HL-60/S4 treated with phorbol 12-myristate 13-acetate at 8.2 ng/mL for 4 days and 3 days (cell line): Measurements from ENCODE around the gene SOD2.
"Not testable (repeated sequence)": the region's sequence is repeated elsewhere in the genome, so short reads cannot be mapped to it uniquely, and the experiment has no call there.

ENCODE experiments used
- in situ Hi-C: fragments of 300-500 bp; cut with MboI; formaldehyde crosslinking; loops from 2 replicates; pipeline ENCODE4 v1.15.0; 2022; ENCODE audit warnings: low sequenced_read_pairs

Gene SOD2

DNA sequence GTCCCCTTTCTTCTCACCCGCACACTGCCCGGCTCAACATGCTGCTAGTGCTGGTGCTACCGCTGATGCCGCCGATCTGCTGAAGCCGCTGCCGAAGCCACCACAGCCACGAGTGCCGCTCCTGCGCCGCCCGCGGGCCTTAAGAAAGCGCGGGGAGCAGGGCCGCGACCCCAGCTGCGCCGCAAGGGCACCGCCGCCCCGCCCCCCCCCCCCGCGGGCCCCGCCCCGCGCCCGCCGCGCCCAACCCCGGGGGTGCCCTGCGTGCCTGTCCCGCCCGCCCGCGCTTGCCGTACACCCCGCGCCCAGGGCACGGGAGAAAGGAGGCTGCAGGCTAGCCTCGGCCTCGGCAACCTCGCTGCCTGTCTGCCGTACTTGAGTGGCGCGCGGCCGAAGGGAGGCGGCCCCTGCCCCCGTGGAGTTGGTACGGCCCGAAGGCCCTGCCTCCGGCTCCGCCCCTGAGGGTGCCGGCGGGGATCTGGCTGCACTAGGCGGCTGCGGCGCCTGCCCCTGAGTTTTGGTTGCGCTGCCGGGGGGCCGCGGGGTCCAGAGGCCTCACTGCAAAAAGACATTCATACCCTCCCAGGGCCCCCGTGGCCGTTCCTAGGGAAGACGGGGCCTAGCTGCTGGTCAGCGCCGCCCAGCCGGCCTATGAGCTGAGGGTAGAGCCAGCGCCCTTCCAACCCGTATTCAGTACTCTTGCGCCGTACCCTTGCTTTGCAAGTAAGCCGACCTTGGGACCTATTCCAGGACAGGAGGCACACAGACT lies at the start of gene SOD2:
Gene SOD2 (minus strand): TSS at position 114 of the 766 bp plus-strand sequence. CDS start 74 bp downstream, at position 40.
- in situ Hi-C loops: no loop called here

DNA sequence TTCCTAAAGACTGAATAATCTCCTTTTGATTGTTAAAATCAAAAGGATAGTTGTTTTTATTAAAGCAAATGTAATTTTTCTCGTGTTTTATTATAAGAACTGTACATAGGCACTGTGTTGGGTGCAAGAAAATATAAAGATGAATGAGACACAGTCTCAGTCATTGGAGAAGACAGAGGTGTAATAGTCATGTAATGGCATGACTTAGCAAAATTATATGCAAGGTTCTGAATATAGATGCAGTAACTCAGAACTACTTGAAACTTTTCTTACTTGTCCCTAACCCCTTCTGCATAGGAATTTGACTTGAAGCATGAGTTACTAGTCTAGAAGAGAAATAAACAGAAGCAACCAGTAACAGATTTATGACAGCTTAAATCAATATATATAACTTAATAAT lies 49.1 kb upstream of the SOD2 start:
- in situ Hi-C loops: no loop called here

DNA sequence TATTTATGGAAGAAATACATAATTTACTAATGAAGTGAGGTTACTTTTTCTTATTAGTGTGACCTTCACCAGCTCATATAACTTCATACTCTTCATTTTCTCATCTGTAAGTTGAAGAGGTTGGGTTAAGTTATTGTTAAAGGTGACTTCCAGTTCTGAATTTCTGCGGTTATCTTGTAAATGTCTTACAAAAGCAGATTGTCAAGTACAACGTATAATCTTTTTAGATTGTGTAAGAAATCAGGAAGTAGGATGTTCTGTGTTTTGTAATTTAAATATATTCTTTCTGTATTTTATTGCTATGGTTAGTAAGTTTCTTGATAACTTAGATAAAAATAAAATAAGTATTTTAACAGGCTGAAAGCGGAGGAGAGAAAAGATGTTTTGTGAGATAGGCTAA lies 46.3 kb upstream of the SOD2 start:
- in situ Hi-C loops: no loop called here

DNA sequence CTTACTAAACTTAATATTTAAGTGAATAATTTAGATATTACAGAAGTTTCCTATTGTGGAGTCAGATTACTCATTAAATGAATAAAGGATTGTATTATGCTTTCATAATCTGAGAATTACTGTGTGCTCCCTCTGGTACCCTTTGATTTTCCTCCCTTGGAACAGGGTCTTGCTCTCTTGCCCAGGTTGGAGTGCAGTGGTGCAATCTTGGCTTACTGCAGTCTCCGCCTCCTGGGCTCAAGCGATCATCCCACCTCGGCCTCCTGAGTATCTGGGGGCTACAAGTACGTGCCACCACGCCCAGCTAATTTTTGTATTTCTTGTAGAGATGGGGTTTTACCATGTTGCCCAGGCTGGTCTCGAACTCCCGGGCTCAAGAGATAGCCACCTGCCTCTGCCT lies 43.9 kb upstream of the SOD2 start:
- in situ Hi-C loops: no loop called here

DNA sequence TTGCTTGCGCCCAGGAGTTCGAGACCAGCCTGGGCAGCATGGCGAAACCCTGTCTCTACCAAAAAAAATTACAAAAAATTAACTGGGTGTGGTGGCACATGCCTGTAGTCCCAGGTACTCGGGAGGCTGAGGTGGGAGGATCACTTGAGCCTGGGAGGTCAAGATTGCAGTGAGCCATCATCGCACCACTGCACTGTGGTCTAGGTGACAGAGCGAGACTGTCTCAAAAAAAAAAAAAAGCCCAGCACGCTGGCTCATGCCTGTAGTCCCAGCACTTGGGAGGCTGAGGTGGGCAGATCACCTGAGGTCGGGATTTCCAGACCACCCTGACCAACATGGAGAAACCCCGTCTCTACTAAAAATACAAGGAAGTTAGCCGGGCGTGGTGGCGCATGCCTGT lies 40.4 kb upstream of the SOD2 start:
- in situ Hi-C loops: not testable (repeated sequence)

DNA sequence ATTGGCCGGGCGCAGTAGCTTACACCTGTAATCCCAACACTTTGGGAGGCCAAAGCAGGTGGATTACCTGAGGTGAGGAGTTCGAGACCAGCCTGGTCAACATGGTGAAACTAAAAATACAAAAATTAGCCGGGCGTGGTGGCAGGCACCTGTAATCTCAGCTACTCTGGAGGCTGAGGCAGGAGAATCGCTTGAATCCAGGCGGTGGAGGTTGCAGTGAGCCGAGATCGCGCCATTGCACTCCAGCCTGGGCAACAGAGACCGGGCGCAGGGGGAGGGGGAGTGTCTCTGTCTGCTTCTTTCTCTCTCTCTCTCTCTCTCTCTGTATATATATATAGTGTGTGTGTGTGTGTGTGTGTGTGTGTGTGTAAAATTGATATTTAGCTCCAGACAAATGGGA lies 39.5 kb upstream of the SOD2 start:
- in situ Hi-C loops: not testable (repeated sequence)

DNA sequence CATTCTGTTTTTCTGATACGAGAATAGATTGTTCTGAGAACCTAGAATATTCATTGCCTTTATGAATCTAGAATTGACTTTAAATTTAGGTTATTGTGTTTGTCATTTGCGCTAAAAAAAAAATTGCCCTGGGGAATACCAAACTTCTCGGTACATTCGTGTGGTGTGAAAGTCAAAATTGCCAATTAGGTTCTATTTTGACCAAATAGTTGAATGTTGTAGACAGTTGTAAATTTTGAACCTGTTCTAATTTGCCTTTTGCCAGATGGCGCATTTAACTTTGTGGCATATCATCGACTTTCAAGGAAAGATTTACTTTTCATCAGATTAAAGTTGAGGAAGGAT lies 37.3 kb upstream of the SOD2 start:
- in situ Hi-C loops: no loop called here

DNA sequence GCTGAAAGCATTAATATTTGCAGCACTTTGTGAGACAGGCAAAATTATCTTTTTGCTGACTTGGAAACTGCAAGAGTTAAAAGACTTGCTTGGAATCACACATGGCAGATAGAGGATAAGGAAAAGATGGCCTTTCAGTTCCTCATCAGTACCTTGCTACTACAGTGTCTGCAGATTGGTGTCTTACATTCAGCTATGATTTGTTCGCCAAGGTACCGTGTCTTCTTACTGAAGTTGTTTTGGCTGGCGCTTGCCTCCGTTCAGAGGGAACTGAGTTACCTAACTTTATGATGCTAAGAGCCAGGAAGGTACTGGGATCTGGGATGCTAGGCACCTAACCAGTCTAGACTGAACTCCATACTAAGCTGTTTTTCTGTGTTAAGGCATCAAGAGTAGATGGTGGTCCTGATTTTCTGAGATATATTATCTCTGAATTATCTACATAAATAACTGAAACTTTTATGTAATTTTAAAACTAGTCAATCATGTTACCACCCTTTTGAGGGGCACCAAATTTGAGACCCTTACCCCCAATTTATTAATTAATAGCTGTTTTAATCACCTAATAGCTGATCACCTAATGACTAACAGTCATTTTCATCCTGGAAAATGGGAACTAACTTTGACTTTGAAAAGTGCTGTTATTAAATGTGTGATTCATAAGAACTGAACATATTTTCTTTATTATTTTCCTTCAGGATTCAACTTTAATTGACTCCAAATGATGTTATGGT lies 36.7 kb upstream of the SOD2 start:
- in situ Hi-C loops: no loop called here

DNA sequence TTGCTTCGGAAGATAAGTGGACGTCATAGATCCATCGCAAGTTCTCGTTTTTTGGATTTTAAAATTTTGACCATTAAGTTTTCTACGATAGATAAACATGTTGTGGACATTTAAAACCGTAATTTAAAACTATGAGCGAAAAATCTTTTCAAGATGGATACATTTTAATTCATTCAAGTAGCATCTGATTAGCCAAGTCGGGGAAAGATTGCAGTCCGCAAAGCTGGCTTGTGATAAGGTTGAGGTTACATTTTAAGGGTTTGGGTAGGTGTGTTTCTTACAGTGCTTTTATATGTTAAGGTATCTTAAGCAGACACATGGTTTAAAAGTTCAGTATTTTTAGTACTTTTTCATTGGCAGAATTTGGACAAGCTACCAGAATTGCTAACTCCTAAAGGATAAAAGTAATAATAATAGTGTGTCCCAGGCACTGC lies 35.5 kb upstream of the SOD2 start:
- in situ Hi-C loops: no loop called here

DNA sequence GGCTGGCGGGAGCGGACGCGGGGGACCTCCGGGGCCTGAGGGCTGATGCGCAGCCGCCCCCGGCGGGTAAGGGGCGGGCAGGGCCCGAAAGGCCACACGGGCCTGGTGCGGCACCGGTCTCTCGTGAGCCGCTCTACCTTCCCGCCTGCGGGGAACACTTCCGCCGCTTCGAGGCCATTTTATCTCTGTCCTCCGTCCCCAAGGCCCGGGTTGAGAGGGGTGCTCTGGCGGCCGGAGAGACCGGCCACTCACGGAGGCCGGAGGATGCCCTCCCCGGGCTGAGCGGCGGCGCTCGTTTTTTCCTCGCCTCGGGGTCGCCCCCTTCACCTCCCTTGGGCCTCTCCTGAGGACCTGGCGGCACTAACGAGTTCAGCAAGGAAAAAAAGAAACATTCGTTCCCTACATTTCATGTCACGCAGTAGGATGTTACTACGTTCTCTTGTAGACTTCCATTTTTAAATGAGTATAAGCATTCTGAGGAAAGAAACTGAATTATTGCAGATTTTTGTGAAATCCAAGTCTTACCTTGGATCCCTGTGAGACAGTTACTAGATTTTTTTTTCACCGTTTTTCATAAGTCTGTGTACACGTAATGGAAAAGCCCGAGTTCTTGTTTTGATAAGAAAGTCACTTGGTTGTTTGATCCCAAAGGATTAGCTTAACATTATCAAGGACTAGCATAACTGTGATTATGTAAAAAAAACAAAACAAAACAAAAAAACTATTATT lies 34.8 kb upstream of the SOD2 start:
- in situ Hi-C loops: no loop called here

DNA sequence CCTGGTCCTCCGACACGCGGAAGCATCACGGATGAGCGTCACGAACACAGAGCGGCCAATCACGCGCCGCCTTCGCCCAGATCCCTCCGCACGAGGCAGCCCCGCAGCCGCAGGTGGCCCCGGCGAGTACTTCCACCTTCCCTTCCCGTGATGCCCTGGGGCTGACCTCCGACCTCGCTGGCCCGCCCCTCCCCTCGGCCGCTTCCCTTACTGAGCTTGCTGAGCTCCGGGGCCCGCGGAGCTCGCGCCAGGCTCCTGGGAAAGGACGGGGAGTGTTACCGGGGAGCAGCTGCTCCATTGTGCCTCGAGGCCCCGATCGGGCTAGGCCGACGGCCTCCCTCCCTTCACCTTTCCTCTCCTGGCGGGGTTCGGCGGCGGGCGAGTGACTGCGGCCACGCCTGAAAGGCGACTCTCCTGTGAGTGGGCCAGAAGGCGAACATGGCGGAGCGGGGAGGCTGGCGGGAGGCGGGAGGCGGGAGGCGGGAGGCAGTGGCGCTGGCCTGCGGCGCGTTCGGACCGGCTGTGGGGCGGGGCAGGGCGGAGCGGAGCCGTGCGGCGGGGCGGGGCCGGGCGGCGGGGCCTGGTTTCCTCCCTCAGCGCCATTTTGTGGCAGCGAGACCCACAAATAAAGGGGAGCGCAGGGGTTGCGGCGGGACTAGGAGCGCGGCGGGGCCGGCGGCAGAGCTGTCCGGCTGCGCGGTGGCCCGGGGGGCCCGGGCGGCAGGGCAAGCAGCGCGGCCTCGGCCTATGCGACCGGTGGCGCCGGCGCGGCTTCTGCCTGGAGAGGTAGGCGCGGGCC lies 34.1 kb upstream of the SOD2 start, which contains the start of gene WTAP:
Gene WTAP (plus strand): TSS at position 589 of the 799 bp plus-strand sequence. CDS start 8,760 bp downstream, outside the sequence.
- in situ Hi-C loops: no loop called here

DNA sequence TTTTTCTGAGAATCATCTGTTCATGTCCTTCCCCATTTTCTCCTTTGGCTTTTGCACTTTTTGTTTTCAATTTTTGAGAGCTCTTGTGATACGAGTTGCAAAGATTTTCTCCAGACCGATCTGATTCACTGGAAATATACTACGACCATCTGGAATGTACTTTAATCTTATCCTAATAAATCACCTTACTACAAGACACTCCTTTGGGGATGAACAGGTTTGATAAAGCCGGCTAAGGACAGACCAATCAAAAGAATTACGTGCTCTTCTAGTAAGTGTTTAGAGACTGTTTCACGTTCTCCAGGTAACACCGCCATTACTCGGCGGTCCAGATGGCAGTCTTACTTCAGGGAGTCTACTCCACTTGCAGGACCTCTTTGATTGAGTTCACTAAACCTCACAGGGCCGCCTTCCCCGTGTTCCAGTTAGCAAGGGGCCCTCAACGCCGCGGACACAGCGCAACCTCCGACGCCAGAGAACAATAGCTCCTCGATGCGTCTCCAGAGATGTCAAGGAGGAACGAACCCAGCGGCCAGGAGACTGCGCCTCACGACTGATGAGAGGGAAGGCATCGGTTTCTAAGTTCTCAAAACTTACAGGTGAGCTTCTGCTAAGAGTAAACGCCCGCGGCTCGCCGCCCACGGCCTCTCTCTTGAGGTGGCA lies 33.3 kb upstream of the SOD2 start:
- in situ Hi-C loops: no loop called here

DNA sequence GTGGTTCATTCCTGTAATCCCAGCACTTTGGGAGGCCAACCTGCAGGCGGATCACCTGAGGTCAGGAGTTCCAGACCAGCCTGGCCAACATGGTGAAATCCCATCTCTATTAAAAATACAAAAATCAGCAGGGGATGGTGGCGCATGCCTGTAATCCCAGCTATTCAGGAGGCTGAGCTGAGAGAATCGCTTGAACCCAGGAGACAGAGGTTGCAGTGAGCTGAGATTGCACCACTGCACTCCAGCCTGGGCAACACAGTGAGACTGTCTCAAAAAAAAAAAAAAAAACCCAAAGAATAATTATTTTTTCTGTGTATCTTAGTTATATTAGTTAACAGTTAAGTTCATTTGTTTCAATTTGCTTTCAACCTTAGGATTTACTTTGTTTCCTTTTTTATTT lies 32.2 kb upstream of the SOD2 start:
- in situ Hi-C loops: not testable (repeated sequence)

DNA sequence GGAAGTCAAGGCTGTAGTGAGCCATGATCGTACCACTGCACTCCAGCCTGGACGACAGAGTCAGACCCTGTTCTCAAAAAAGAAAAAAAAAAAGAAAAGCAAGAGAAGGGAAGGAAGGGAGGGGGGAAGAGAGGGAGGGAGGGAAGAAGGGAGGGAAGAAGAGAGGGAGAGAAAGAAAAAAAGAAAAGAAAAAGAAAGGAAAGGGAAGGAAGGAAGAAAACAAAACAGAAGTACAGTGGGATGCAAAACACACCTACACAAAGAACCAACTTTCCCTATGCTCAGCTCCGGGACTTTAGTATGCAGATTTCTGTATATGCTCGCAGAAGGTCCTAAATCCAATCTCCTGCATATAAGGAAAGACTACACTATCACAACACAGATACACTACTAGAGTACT lies 31.7 kb upstream of the SOD2 start:
- in situ Hi-C loops: no loop called here

DNA sequence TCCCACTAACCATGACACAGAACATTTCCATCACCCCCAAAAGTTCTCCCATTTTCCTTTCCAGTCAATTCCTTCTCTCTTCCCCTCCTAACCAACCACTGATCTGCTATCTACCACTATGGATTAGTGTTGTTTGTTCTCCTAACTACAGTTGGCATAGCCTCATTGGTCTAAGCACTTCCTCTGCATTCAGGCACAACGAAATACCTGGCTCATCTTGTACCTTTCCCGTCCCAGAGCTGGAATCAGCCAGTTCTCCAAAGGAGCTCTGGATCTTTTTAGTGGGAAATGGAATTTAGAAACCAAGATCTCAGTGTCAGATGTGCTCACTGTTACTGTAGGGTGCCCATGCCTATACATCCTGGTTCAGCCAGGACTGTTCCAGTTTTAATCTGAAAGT lies 30.2 kb upstream of the SOD2 start:
- in situ Hi-C loops: no loop called here

DNA sequence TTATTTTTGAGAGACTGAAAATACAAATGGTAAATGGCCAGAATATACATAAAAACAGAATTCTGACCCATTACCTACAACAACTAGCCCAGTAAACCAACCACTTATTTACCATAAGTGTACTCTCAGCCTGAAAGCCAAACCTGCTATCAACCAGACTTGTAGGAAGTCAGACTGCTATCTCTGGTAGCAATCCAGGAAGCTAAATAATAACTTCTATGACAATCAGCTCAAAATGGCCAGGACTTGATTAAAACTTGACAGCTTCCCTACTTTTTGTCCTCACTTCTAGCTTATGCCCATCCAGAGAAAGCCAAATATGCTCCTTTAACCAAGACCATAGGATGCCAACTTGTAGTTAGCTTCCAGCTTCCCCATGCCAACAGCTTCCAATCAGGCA lies 29.6 kb upstream of the SOD2 start:
- in situ Hi-C loops: no loop called here

DNA sequence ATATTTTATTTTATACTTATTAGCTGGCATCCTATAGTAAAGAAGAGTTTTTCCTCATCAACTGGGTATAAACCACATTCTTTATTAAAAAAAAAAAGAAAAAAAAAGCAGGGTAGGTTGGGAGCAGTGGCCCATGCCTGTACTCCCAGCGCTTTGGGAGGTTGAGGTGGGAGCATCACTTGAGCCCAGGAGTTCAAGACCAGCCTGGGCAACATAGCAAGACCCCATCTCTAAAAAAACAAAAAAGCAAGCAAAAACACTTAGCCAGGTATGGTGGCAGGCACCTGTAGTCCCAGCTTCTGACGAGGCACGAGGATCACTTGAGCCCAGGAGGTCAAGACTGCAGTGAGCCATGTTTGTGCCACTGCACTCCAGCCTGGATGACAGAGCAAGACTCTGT lies 28.9 kb upstream of the SOD2 start:
- in situ Hi-C loops: not testable (repeated sequence)

DNA sequence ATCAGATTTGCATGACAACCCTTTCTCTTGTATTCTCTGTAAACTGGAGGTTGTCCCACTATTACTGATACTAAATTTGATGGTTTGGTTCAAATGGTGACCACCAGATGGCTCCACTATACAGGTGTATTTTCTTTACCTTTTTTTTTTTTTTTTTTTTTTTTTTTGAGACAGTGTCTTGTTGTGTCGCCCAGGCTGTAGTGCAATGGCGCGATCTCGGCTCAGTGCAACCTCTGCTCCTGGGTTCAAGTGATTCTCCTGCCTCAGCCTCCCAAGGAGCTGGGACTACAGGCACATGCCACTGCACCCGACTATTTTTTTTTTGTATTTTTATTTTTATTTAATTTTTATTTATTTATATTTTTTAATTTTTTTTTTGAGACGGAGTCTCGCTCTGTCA lies 27.7 kb upstream of the SOD2 start:
- in situ Hi-C loops: no loop called here

DNA sequence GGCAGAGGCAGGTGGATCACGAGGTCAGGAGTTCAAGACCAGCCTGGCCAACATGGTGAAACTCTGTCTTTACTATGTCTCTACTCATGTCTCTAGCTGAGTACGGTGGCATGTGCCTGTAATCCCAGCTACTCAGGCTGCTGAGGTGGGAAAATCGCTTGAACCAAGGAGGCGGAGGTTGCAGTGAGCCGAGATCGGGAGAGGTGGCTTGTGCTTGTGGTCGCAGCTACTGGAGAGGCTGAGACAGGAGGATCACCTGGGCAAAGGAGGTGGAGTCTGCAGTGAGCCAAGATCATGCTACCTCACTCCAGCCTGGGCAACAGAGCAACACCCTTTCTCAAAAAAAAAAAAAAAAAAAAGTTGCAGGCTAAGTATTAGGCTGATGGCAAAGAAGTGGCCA lies 26.2 kb upstream of the SOD2 start:
- in situ Hi-C loops: no loop called here

DNA sequence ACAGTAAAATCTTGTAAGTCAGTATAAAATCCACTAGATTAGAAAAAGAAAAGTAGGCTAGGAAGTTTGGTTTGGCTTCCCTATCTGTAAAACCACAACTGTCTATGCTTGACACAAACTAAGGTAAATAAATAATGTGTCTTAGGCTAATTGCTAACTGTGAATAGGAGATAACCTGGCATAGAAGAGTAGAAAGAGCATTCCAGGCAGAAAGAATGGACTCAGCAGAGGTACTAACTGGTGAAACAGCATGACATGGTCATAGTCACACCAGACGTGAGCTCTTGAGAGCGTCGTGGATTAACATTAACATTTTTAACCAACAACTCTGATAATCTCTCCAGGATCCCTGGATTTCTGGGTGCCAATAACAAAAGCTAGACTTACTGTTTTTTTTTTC lies 25.6 kb upstream of the SOD2 start:
- in situ Hi-C loops: no loop called here
